Mesenteric fat pad (tissue), 1 donor: ENCODE results near the gene APOL1. TPM values are rescaled to one million over a fixed set of nuclear protein-coding genes. Genes with fewer than 3 reads are reported as not detected.
"Not testable (repeated sequence)": the region's sequence is repeated elsewhere in the genome, so short reads cannot be mapped to it uniquely, and the experiment has no call there.

Experiments used
- DNase-seq: peaks from one replicate; pipeline ENCODE4 v3.0.0-alpha.2; 2020; ENCODE audit warnings: low spot score
- total RNA-seq: library from RNA; stranded (reverse); fragmentation: NEBNext Ultra II Directional; extraction: Animal tissue kit (Norgen Biotek cat#: 25700); gene quantifications from one replicate; pipeline ENCODE4 v1.2.1, GENCODE V29; 2021
- donor health status: DM: yes; HTN: yes; CAD: no.

APOL1 gene
- total RNA-seq, 1 donor from 2014 or later: 82.3 TPM

GRCh38 chr22:36224245-36224644 lies 28.7 kb upstream of the APOL1 start:
- DNase-seq: no peak

GRCh38 chr22:36225333-36225922 lies 27.5 kb upstream of the APOL1 start:
- no peak for DNase-seq

DNA sequence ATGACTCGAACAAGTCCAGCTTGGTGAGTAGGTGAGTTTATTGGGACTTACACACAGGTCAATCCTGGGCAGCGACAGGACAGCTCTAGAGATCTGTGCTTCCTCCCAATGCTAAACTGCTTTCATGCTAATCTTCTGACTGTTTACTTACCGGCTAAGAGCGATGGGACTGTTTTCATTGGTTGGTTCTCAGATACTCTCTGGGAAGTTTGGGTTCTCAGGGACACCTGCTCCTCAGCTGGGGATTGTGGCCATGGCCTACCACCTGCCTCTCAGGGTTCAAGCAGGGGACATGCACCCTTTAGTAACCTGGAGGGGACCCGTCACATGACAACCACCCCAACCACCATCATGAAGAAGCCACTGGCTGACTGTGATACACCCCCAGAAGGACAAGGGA lies 26.7 kb upstream of the APOL1 start:
- DNase-seq: no peak

GRCh38 chr22:36227396-36227795 lies 25.5 kb upstream of the APOL1 start:
- DNase-seq: no peak

- no peak for DNase-seq
These were observed 25.1 kb upstream of the APOL1 start for GRCh38 chr22:36227806-36228205.

GRCh38 chr22:36228369-36228768 lies 24.6 kb upstream of the APOL1 start:
- not testable (repeated sequence) for DNase-seq

DNA sequence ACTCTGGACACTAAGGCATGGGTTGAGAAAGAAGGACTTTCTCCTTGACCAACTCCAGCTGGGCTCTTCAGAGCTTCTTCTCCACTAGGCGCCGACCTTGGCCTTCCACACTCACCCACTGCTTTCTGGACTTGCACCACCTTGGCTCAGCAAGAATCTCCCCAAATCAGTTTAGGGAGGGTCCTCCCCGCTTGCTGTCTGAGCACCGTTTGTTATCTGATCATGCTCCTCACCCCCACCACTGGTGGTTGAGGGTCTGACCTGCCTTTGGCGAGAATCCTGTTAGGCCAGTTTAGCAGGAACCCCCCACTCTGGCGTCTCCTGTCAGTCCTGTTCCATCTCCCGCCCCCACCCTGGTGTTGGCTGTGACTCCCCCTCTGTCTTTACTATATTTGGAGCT lies 24.0 kb upstream of the APOL1 start:
- no peak for DNase-seq

DNA sequence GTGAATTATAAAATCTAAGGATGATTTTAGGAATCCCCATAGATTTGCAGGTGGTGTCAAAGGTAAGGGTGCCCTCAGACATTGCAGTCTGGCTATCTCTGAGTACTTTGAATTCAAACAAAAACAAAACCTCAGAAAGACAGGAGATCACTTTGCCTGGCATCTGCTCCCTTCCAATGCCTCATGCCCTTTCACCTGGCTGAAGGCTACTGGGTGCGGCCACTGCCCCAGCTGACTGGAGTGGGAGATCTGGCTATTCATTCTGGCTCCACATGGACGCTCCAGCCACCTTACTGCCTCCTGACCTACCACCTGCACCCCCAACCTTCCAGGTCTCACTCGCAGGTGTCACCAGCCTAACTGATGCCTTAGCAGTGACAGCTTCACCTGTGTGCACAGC lies 23.3 kb upstream of the APOL1 start:
- DNase-seq: not testable (repeated sequence)

DNA sequence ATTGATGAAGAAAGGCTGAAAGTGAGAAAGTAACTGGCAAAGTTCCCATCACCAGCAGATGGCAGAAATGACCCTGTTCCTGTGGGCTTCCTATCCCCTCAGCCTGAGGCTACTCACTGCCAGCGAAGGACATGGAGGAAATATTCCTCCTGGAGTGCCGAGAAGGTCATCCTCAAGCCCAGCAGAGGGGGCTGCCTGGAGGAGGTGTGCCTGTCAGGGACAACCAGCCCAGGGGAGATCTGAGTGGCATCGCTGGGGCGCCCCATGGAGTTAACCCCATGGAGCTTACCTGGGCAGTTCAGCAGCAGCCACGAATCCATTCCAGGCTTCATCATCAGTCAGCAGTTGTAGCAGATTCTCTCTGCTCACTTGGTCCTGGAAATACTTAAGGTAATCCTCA lies 21.9 kb upstream of the APOL1 start:
- not testable (repeated sequence) for DNase-seq

GRCh38 chr22:36232715-36233401 lies 20.1 kb upstream of the APOL1 start:
- DNase-seq: peak; percentile 60

GRCh38 chr22:36233796-36234195 lies 19.1 kb upstream of the APOL1 start:
- peak; percentile 47 for DNase-seq

- DNase-seq: no peak
These were observed 18.7 kb upstream of the APOL1 start for GRCh38 chr22:36234213-36234612.

DNA sequence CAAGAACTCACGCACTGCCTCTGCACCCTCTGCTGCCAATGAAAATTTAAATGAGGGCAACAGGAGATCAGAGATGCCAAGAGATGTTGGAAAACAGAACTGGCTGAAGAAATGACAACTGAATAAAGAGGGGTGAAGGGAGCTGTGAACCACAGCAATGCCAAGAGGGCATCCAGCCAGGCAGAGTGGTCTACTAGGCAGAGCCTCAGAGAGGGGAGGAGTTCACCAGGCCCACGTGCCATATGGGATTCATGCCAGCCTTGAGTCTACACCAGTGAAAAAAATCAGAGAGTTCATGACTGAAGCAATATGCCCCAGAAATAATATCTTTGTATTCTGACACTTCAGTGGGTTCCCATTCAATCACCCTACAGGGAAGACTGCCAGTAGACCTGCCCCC lies 18.0 kb upstream of the APOL1 start:
- DNase-seq: no peak

DNA sequence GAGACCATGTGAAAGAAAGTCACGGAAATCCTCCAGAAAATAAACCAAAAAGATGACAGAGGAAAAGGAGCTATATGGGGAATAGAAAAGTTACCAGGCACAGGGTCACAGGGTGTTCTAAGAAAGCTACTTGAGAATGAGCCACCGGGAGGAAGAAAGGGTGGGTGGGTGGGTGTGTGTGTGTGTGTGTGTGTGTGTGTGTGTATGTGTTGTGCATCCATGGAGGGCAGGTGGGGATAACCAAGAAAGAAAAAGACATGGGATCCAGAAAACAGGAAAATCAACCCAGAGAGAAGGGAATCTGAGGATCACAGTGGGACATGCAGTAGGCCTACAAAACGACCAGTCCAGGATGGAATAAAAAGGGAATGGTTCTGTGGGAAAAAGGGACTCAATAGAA lies 17.3 kb upstream of the APOL1 start:
- DNase-seq: no peak

GRCh38 chr22:36236388-36237319 lies 16.3 kb upstream of the APOL1 start:
- peak; percentile 51 for DNase-seq

DNA sequence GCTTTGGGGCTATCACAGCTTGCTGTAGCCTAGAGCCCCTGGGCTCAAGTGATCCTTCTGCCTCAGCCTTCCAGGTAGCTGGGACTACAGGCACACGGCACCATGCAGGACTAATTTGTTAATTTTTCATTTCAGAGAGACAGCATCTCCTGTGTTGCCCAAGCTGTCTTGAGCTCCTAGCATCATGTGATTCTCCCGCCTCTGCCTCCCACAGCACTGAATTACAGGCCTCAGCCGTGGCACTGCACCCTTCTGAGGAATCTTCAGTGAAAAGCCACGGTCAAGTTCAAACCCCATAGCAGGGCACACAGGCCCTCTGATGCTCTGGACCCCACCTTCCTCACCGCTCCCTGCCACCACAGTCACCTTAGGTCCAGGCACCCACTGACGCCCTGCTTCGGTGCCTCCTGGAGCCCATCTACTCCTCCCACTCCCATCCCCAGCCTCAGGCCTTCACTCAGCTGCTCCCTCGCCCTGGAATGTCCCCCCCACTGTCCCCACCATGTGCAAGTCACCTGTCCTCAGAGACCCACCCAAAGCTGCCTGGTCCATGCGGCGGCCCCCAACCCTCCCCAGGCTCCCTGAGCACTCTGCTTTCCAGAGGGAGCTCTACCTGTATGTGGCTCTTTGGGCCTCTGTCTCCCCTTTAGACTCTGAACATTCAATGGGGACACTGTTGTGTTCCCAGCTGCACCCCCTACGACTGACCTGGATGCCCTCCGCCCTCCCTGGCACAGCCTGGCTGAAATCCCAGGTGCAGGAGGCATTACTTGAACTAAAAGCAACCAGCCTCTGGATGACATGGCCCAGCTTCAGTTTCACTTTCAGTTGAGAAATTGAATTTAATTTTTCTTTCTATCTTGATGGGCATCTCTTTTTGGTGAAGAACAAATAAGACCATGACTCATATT lies 15.2 kb upstream of the APOL1 start:
- peak; percentile 49 for DNase-seq

DNA sequence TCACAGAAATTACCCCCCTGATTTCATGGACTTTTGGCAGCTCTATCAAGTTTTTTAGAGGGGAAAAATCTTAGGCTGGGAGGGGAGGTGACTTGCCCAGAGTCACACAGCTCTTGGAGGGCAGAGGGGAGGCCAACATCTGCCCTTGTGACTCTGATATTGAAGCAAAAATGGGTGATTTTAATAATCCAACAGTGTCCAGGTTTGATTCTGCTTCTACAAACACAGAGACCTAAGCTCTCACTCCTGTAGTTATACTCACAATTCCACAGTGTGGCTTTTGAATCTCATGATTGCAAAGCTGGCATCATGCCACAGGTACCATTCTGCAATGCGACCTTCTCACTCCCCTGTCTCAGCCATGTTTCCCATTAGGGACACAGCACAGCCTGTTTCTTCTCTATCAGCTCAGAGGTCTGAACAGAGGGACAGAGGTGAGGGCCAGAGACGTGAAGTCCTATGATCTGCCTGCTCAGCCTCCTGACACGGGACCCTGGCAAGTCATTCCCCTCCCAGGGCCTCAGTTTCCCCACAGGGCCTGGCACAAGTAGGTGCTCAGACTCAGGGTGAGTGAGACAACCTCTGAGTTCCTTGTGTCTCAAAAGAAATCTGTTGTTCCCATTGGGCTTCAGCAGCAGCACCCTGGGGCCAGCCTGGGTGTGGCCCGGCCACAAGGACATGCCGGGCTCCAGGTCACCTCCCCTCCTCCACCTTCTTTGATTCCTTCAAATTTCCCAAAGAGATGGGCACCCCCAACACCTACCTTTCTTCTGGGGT lies 14.4 kb upstream of the APOL1 start:
- no peak for DNase-seq

DNA sequence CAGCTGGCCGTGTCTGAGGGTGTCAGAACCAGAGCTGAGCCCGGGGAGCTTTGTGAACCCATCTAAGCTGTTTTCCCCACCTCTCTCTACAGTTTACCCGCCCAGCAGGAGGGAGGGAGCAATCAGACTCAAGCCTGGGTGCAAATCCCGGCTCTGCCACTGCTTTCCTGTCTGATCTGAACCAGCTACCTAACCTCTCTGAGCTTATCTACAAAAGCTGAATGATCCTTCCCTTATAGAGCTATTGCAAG lies 13.9 kb upstream of the APOL1 start:
- no peak for DNase-seq

DNA sequence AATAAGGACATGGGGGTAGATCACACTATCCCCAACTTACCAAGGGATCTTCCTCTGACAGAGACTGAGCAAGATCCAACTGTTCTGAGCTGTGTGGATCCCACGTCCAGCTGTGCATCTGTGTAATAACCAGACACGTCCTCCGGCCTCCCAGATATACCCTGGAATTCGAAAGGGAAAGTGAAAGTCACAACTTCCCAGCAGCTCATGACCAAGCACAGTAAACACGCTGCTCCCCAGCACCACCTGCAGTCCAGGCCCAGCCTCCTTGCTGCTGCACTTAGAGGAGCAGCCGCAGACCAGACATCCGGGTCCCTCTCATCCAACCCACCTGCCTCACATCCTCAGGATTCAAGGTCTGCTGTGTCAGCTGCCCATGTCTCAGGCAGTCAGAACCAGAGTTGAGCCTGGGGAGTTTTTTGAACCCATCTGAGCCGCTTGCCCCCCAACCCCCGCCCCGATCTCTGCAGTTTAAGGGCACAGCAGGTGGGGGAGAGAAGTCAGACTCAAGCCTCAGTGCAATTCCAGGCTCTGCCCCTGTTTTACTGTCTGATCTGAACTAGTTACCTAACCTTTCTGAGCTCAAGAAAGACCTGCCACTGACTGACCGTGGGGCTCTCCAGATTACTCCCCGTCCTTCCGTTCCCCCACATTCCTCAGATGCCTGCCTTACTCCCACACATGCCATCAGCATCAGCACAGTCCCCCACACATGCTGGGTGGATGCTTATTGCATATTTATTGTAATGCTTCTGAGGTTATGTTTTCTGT lies 13.3 kb upstream of the APOL1 start, which contains the start of gene APOL2:
Gene APOL2 (minus strand): TSS at position 127 of the 771 bp plus-strand sequence. CDS start 6,365 bp downstream, outside the sequence.
- DNase-seq: no peak

- peak; percentile 28 for DNase-seq
These were observed 8.9 kb upstream of the APOL1 start for GRCh38 chr22:36243986-36244385.
